Neural progenitor cell (in vitro differentiated cells): ENCODE data around the gene SLC23A2.

Source experiments
- EZH2 ChIP-seq: fragments of 200-600 bp; sonication (generic); IDR thresholded peaks from 2 replicates; pipeline ENCODE4 v1.6.1; 2017; ENCODE audit warnings: antibody characterized with exemption, mild to moderate bottlenecking, moderate library complexity
- EZH2phosphoT487 ChIP-seq: fragments of 200-600 bp; sonication (generic); IDR thresholded peaks from 2 replicates; pipeline ENCODE4 v1.6.1; 2017; ENCODE audit warnings: antibody characterized with exemption
- TF ChIP-seq, protein P1 (sequence below): fragments of 200-600 bp; sonication (generic); IDR thresholded peaks from 2 replicates; pipeline ENCODE4 v1.5.1; 2017; ENCODE audit warnings: antibody characterized with exemption, mild to moderate bottlenecking

GRCh38 chr20:5041433-5041832, 40.1 kb upstream of the SLC23A2 start:
- TF ChIP-seq, protein P1, sequence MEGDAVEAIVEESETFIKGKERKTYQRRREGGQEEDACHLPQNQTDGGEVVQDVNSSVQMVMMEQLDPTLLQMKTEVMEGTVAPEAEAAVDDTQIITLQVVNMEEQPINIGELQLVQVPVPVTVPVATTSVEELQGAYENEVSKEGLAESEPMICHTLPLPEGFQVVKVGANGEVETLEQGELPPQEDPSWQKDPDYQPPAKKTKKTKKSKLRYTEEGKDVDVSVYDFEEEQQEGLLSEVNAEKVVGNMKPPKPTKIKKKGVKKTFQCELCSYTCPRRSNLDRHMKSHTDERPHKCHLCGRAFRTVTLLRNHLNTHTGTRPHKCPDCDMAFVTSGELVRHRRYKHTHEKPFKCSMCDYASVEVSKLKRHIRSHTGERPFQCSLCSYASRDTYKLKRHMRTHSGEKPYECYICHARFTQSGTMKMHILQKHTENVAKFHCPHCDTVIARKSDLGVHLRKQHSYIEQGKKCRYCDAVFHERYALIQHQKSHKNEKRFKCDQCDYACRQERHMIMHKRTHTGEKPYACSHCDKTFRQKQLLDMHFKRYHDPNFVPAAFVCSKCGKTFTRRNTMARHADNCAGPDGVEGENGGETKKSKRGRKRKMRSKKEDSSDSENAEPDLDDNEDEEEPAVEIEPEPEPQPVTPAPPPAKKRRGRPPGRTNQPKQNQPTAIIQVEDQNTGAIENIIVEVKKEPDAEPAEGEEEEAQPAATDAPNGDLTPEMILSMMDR, result no peak
- no peak for TF ChIP-seq EZH2
- no peak for TF ChIP-seq EZH2phosphoT487
